Uterus (tissue), 4 donors: ENCODE measurements around the gene DAPK2. TPM values are rescaled to one million over a fixed set of nuclear protein-coding genes. Genes with fewer than 3 reads are reported as not detected.
A peak's percentile ranks its signal among the peaks of the same experiment; 100 is the strongest.
"Not testable (repeated sequence)": the region's sequence is repeated elsewhere in the genome, so short reads cannot be mapped to it uniquely, and the experiment has no call there.

ENCODE experiments used
- DNase-seq, 2 donors: peaks; one replicate each; pipeline ENCODE4 v3.0.0-alpha.2; 2019 to 2020
- H3K27ac ChIP-seq, 2 donors: fragments of 200-600 bp; sonication (generic); 1 replicate in 1 of 2; 2 replicates in 1 of 2; pipeline ENCODE4 v1.5.1; 2016 to 2018
- H3K27me3 ChIP-seq, 2 donors: fragments of 200-600 bp; sonication (generic); one replicate each; pipeline ENCODE4 v1.5.1; 2018 to 2019; ENCODE audit warnings: control low read depth in 1 of 2
- H3K36me3 ChIP-seq, 2 donors: fragments of 200-600 bp; sonication (generic); one replicate each; pipeline ENCODE4 v1.5.1; 2019; ENCODE audit warnings: control low read depth in 1 of 2
- H3K4me1 ChIP-seq, 2 donors: fragments of 200-600 bp; sonication (generic); one replicate each; pipeline ENCODE4 v1.5.1; 2018 to 2019; ENCODE audit warnings: control low read depth in 1 of 2
- H3K4me3 ChIP-seq, 2 donors: fragments of 200-600 bp; sonication (generic); 1 replicate in 1 of 2; 2 replicates in 1 of 2; pipeline ENCODE4 v1.5.1; 2018 to 2019; ENCODE audit warnings: mild to moderate bottlenecking in 1 of 2
- H3K9me3 ChIP-seq, 2 donors: fragments of 200-600 bp; sonication (generic); one replicate each; pipeline ENCODE4 v1.5.1; 2019; ENCODE audit warnings: control low read depth in 1 of 2
- POLR2A ChIP-seq, 2 donors: fragments of 450-650 bp; IDR thresholded peaks; one replicate each; pipeline ENCODE4 v1.6.1; 2016; ENCODE audit warnings: antibody characterized with exemption in 2 of 2, mild to moderate bottlenecking in 1 of 2, moderate library complexity in 1 of 2
- intact Hi-C: fragments of 100-400 bp; cut with DNase I; formaldehyde crosslinking; loops from one replicate; pipeline ENCODE4 v1.15.1; 2023; ENCODE audit warnings: low total_unique reads
- total RNA-seq, 4 donors: library from RNA; depleted of rRNA in 3 of 4; stranded (reverse); fragments of >200 nt in 3 of 4; gene quantifications; one replicate each; pipeline versions ENCODE4 v1.1.0 to v1.2.4, GENCODE V29; 2014 to 2023
- TF ChIP-seq, protein P1 (sequence below), 4 experiments: fragments of 200-600 bp in 2 of 4; fragments of 450-650 bp in 2 of 4; sonication (generic) in 2 of 4; IDR thresholded peaks; one replicate each; pipeline ENCODE4 v1.5.1; 2016 to 2019; ENCODE audit warnings: antibody characterized with exemption in 4 of 4, mild to moderate bottlenecking in 2 of 4, moderate library complexity in 1 of 4
- donor health status: DM: yes; HTN: yes; CAD: no.

The DAPK2 gene
- total RNA-seq, 4 donors from 2014 or later, result 0.88 to 5.3 (median 1.4) TPM

DNA sequence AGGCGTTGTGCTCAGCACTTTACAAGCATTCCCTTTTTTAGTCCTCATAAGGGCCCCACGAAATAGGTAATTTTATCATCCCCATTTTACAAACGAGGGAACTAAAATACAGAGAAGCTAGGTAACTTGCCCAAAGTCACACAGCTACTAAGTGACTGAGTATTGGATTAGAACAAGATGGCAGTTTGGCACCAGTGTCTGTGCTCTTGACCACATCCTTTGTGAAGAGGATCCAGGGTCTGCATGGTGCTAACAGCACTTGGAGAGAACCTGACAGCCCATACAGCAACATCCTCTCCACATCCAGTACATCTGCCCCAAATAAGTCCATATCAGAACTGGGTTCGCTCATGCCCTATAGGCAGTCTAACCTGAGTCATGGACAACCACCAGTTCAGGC lies 21.8 kb upstream of the DAPK2 start:
- Histone ChIP-seq H3K4me1 (peaks cover 0 to 9% of the 10 kb centered on the region in 2 donors), H3K27me3 (no peaks in the 10 kb centered on the region), H3K27ac (no peak overlapping the region), H3K9me3 (no peaks in the 10 kb centered on the region), H3K4me3 (no peak overlapping the region), H3K36me3 (no peaks in the 10 kb centered on the region)
- intact Hi-C loops, result no loop called here
- no peak for TF ChIP-seq POLR2A (IDR thresholded peaks at IDR 0.05)
- TF ChIP-seq, protein P1, sequence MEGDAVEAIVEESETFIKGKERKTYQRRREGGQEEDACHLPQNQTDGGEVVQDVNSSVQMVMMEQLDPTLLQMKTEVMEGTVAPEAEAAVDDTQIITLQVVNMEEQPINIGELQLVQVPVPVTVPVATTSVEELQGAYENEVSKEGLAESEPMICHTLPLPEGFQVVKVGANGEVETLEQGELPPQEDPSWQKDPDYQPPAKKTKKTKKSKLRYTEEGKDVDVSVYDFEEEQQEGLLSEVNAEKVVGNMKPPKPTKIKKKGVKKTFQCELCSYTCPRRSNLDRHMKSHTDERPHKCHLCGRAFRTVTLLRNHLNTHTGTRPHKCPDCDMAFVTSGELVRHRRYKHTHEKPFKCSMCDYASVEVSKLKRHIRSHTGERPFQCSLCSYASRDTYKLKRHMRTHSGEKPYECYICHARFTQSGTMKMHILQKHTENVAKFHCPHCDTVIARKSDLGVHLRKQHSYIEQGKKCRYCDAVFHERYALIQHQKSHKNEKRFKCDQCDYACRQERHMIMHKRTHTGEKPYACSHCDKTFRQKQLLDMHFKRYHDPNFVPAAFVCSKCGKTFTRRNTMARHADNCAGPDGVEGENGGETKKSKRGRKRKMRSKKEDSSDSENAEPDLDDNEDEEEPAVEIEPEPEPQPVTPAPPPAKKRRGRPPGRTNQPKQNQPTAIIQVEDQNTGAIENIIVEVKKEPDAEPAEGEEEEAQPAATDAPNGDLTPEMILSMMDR (IDR thresholded peaks at IDR 0.05), result no peak
- DNase-seq, result no peak

DNA sequence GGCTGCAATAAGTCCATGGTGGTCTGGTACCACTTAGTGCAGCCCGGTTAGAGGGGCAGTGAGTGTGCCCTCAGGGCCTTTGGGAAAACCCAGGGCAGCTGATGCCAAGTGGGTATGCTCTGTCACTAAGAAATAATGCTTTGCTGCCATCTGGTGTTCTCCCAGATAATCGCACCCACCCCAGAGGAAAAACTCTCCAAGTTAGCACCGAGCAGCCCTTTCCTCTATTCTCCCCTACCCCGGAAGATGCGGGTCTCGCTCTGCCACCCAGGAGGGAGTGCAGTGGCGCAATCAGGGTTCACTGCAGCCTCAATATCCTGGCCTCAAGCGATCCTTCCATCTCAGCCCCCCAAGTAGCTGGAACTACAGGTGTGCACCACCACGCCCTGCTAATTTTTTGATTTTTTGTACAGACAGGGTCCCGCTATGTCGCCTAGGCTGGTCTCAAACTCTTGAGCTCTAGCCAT lies 21.3 kb upstream of the DAPK2 start:
- H3K27me3 ChIP-seq, result no peaks in the 10 kb centered on the region
- H3K4me3 ChIP-seq, result no peak overlapping the region
- TF ChIP-seq POLR2A (IDR thresholded peaks at IDR 0.05), result no peak
- TF ChIP-seq, protein P1 (IDR thresholded peaks at IDR 0.05), result peak; percentile 81 to 91 (median 83)
- H3K27ac ChIP-seq, result no peak overlapping the region
- H3K36me3 ChIP-seq, result no peaks in the 10 kb centered on the region
- intact Hi-C loops, result no loop called here
- no peaks in the 10 kb centered on the region for H3K9me3 ChIP-seq
- peaks cover 0 to 9% of the 10 kb centered on the region in 2 donors for H3K4me1 ChIP-seq
- DNase-seq, result peak; percentile 63 to 65

DNA sequence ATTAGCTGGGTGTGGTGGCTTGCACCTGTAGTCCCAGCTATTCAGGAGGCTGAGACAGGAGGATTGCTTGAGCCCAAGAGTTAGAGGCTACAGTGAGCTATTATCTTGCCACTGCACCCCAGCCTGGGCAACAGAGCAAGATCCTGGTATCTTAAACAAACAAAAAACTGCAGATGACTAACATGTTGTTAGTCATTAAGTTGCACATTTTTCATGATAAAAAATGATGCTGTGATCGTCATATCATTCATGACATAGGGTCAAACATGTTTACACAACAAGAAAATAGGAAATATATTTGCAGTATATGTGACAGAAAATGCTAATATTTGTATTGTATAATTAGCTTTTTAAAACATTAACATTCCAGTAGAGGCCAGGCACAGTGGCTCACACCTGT lies 20.2 kb upstream of the DAPK2 start:
- Histone ChIP-seq H3K4me3 (no peak overlapping the region), H3K36me3 (no peaks in the 10 kb centered on the region), H3K4me1 (peaks cover 0 to under 1% of the 10 kb centered on the region in 2 donors), H3K27me3 (no peaks in the 10 kb centered on the region), H3K27ac (no peak overlapping the region), H3K9me3 (no peaks in the 10 kb centered on the region)
- intact Hi-C loops, result no loop called here
- no peak for DNase-seq
- no peak for TF ChIP-seq POLR2A (IDR thresholded peaks at IDR 0.05)
- TF ChIP-seq, protein P1 (IDR thresholded peaks at IDR 0.05), result no peak

DNA sequence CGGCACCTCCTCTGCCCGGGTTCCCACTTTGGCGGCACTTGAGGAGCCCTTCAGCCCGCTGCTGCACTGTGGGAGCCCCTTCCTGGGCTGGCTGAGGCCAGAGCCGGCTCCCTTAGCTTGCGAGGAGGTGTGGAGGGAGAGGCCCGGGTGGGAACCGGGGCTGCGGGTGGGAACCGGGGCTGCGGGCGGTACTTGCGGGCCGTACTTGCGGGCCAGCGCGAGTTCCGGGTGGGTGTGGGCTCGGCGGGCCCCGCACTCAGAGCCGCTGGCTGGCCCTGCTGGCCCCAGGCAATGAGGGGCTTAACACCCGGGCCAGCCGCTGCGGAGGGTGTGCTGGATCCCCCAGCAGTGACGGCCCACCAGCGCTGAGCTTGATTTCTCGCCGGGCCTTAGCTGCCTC lies 14.4 kb upstream of the DAPK2 start:
- DNase-seq, result no peak
- no peak overlapping the region for H3K4me3 ChIP-seq
- no peaks in the 10 kb centered on the region for H3K9me3 ChIP-seq
- intact Hi-C loops, result no loop called here
- H3K4me1 ChIP-seq, result no peaks in the 10 kb centered on the region
- H3K27me3 ChIP-seq, result no peaks in the 10 kb centered on the region
- H3K27ac ChIP-seq, result no peak overlapping the region
- TF ChIP-seq, protein P1 (IDR thresholded peaks at IDR 0.05), result no peak
- TF ChIP-seq POLR2A (IDR thresholded peaks at IDR 0.05), result no peak
- no peaks in the 10 kb centered on the region for H3K36me3 ChIP-seq

DNA sequence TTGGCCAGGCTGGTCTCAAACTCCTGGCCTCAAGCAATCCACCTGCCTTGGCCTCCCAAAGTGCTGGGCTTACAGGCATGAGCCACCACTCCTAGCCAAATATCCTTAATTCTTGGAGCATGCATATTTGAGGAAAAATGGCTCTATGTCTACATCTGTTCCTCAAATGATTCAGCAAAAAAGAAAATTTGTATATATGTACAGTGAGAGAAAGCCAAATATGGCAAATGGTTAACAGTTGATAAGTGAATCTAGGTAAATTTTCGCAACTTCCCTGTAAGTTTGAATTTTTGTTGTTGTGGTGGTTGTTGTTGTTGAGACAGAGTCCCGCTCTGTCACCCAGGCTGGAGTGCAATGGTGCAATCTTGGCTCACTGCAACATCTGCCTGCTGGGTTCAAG lies 12.8 kb upstream of the DAPK2 start:
- H3K4me1 ChIP-seq, DNase-seq, H3K27me3 ChIP-seq, H3K36me3 ChIP-seq, intact Hi-C loops, H3K9me3 ChIP-seq, H3K27ac ChIP-seq, H3K4me3 ChIP-seq: not testable (repeated sequence)

DNA sequence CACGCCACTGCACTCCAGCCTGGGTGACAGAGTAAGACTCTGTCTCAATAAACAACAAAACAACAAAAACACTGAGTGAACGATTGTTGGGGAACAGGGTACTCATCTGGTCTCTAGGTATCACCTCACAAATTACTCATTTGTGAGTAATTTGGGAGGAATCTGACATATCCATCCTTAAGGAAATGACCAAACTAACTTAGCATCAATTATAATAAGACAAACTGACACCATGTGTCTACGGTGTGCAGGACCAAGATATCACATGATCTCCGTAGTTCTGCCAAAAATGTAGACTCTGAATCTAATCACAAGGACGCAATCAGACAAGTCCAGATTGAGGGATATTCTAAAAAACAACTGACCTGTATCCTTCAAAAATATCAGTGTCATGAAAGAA lies 12.0 kb upstream of the DAPK2 start:
- no peak overlapping the region for H3K27ac ChIP-seq
- DNase-seq, result no peak
- TF ChIP-seq, protein P1 (IDR thresholded peaks at IDR 0.05), result no peak
- no peak for TF ChIP-seq POLR2A (IDR thresholded peaks at IDR 0.05)
- no peaks in the 10 kb centered on the region for H3K9me3 ChIP-seq
- H3K4me3 ChIP-seq, result no peak overlapping the region
- intact Hi-C loops, result no loop called here
- no peaks in the 10 kb centered on the region for H3K36me3 ChIP-seq
- no peaks in the 10 kb centered on the region for H3K4me1 ChIP-seq
- H3K27me3 ChIP-seq, result no peaks in the 10 kb centered on the region

DNA sequence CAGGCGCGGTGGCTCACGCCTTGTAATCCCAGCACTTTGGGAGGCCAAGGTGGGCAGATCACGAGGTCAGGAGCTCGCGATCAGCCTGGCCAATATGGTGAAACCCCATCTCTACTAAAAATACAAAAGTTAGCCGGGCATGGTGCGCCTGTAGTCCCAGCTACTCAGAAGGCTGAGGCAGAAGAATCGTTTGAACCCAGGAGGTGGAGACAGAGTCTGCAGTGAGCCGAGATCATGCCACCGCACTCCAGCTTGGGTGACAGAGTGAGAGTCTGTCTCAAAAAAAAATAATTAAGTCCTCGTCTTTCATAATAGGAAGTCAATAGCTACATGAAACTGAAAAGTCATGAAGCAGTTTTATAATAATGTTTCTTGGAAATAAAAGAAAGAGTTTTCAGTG lies 7.4 kb upstream of the DAPK2 start:
- H3K9me3 ChIP-seq, H3K4me1 ChIP-seq, DNase-seq, intact Hi-C loops, H3K36me3 ChIP-seq, H3K4me3 ChIP-seq, H3K27me3 ChIP-seq, H3K27ac ChIP-seq: not testable (repeated sequence)
